AG04450 (cell line): Measurements from ENCODE around the gene VPS51. TPM values are rescaled to one million over a fixed set of nuclear protein-coding genes. Genes with fewer than 3 reads are reported as not detected.

Experiments used
- CTCF ChIA-PET: fragments of 300-600, 350-600 bp; formaldehyde crosslinking; extraction: SDS; loops from one replicate; lab custom pipeline; 2022; ENCODE audit warnings: antibody characterized with exemption, inconsistent platforms; lab: Charles Lee
- POLR2A ChIA-PET: fragments of 350-600 bp; formaldehyde crosslinking; extraction: SDS; loops from one replicate; lab custom pipeline; 2021; ENCODE audit warnings: antibody characterized with exemption, inconsistent platforms; lab: Yijun Ruan, JAX
- DNase-seq: peaks from one replicate; pipeline ENCODE4 v3.0.0-alpha.2; 2011; ENCODE audit warnings: low read depth, low spot score
- H3K27ac ChIP-seq: one replicate; pipeline ENCODE4 v1.5.1; 2012; ENCODE audit warnings: low read depth, low read length, control low read depth
- H3K27me3 ChIP-seq: one replicate; pipeline ENCODE4 v1.6.0; 2012; ENCODE audit warnings: low read length; ENCODE audit not compliant: control insufficient read depth, insufficient read depth
- H3K4me3 ChIP-seq: 2 replicates; pipeline ENCODE4 v1.5.1; 2011; ENCODE audit warnings: mild to moderate bottlenecking, low read depth, low read length, control low read depth
- H3K9me3 ChIP-seq: 2 replicates; pipeline ENCODE4 v1.5.1; 2012; ENCODE audit warnings: low read length; ENCODE audit not compliant: control insufficient read depth, insufficient read depth
- polyA plus RNA-seq: library from polyadenylated mRNA; depleted of rRNA; stranded (reverse); fragments of >200 nt; gene quantifications from 2 replicates; pipeline ENCODE4 v1.2.3, GENCODE V29; 2011
- TF ChIP-seq, protein P1 (sequence below): IDR thresholded peaks from 2 replicates; pipeline ENCODE4 v1.5.1; 2011; ENCODE audit warnings: low read depth, low read length, control low read depth, inconsistent platforms

VPS51 gene
- polyA plus RNA-seq, 1 experiment: 38.9 TPM

DNA sequence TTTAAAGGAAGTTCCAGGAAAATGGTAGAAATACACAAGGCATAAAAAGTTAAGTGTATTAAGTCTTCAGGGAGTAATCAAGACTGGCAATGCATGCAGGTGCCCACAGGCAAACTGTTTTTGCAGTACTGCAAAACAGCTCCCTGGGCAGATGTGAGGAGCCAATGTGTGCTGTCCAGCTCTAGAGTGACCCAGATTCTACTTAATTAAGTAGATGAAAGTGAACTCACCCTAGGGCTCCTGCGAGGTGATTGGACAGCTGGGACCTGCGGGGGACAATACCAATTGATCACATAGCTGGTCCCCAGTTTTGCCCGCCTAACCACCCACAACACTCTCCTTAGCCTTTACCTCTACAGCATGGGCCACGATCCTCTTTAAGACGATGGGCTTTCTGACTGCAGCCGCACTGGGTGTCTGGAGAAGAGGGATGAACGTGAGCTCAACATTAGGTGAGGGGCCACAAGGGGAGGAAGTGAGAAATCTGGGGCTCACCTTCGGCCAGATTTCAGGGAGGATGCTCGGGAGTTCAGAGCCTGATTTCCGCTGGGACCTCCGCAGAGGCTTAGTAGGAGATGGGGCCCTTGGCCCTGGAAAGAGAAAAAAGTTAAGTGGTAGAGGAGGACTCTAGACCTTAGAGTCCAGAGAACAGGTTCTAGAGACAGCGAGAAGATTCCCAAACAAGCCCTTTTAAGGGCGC lies 12.7 kb upstream of the VPS51 start:
- no peak for DNase-seq
- CTCF ChIA-PET: interaction anchor here (1.1 to 1.3 kb wide), 2 partner anchors 69 to 70 kb away, joined by 3 to 6 read pairs; partner anchors contain the start of gene ARL2

DNA sequence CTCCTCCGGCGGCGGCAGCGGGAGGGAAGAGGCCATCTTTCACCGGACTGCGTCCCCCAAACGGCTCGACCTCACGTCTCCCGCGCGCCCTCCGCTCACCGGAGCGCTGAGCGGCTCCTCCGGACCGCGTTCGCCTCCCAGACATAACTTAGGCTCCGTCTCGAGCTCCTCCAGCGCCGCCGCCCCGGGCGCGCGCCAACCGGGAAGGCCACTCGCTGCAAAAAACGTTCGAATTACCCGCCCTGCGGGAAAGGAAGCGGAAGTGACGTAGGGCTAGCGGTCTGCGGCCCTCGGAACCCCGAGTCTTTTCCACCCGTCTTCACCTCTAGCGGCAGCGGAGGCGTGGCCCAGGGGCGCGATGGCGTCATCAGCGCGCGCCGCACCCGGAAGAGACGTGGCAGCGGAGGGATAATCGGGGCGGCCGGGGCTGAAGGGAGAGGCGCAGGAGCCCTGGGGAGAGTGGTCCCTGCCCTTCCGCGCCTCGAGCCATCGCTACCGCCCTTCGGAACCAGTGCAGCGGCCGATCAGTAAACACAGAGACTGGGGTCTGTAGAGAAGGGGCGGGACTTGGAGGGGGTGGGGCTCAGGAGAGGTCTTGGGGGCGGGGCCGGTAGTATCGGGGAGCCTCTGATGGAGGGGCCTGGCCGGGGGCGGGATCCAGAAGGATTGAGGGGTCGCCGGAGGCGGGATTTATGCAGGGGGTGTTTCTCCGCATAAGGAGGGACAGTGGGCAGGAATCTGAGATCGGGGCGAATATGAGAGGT lies 12.0 kb upstream of the VPS51 start, which contains the start of the genes CDCA5 and ZFPL1:
Gene CDCA5 (minus strand): TSS at position 207 of the 764 bp plus-strand sequence. CDS start 62 bp downstream, at position 145.
Gene ZFPL1 (plus strand): TSS at position 389 of the 764 bp plus-strand sequence. CDS start 477 bp downstream, outside the sequence.
- peak; percentile 87 for DNase-seq
- Histone ChIP-seq H3K4me3 (peak within 1 kb of the TSS; percentile 94), H3K27me3 (no peaks in the 10 kb centered on the region), H3K9me3 (no peaks in the 10 kb centered on the region; the same call in 1 of the 2 replicates), H3K27ac (peak within 1 kb of the TSS; percentile 98)
- ChIA-PET CTCF (interaction anchor here (1.3 kb wide), 1 partner anchor 70 kb away, joined by 6 read pairs; the partner anchor contains the start of gene ARL2), POLR2A (no interaction called here)
- TF ChIP-seq, protein P1, sequence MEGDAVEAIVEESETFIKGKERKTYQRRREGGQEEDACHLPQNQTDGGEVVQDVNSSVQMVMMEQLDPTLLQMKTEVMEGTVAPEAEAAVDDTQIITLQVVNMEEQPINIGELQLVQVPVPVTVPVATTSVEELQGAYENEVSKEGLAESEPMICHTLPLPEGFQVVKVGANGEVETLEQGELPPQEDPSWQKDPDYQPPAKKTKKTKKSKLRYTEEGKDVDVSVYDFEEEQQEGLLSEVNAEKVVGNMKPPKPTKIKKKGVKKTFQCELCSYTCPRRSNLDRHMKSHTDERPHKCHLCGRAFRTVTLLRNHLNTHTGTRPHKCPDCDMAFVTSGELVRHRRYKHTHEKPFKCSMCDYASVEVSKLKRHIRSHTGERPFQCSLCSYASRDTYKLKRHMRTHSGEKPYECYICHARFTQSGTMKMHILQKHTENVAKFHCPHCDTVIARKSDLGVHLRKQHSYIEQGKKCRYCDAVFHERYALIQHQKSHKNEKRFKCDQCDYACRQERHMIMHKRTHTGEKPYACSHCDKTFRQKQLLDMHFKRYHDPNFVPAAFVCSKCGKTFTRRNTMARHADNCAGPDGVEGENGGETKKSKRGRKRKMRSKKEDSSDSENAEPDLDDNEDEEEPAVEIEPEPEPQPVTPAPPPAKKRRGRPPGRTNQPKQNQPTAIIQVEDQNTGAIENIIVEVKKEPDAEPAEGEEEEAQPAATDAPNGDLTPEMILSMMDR: no peak

More for the DNA sequence above, 12.7 kb upstream of the VPS51 start:
- Histone ChIP-seq H3K9me3 (no peaks in the 10 kb centered on the region; the same call in 1 of the 2 replicates), H3K27me3 (no peaks in the 10 kb centered on the region), H3K4me3 (peak overlapping the region; percentile 94), H3K27ac (peak overlapping the region; percentile 98)
- TF ChIP-seq, protein P1: no peak
- POLR2A ChIA-PET: no interaction called here

DNA sequence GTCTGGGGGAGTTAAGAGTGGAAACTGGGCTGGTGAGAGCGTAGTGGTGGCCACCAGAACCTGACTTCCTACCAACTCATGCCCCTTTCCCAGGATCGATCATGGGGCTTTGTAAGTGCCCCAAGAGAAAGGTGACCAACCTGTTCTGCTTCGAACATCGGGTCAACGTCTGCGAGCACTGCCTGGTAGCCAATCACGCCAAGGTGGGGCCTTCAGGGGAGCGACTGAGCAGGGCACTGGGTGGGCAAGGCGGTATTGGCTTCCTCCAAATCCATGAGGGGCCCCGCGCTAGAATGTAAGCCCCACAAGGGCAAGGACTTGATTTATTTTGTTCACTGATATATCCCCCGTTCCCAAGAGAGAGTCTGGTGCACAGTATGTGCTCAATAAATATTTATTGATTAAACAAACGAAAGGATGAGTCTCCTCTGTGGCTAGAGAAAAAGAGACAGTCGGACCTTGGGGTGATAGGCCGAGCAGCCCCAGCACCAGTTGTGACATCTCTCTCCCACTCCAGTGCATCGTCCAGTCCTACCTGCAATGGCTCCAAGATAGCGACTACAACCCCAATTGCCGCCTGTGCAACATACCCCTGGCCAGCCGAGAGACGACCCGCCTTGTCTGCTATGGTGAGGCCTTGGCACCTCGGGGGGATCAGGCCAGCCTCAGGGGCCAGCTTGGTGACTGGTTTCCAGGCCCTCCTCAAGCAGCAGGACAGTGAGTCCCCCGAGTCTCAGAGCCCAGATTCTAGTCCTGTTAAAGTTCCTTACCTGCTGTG lies 11.2 kb upstream of the VPS51 start:
- POLR2A ChIA-PET: no interaction called here
- TF ChIP-seq, protein P1: no peak
- CTCF ChIA-PET: interaction anchor here (1.1 kb wide), 1 partner anchor 29 kb away, joined by 5 read pairs; no protein-coding TSS in a partner anchor
- H3K4me3 ChIP-seq: peak overlapping the region; percentile 94
- H3K27ac ChIP-seq: peak overlapping the region; percentile 98
- no peak for DNase-seq
- no peaks in the 10 kb centered on the region for H3K27me3 ChIP-seq
- no peaks in the 10 kb centered on the region; the same call in 1 of the 2 replicates for H3K9me3 ChIP-seq

DNA sequence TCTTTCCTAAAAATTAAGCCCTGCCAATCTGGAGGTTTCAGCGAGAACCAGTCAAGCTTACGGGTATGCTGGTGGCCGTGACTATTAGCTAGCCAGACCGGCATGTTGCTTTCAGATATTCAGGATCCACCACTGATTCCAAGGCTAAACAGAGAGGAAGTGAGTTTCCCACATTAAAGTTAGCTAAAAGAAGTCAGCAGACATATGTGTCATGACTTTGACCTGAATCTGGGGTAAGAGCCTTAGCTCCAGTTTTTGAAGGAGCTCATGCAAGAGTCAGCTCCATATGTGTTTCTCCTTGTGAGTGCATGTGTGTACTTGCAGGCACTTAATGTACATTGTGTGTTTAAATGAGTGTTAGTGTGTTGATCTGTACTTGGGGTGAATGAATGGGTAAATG lies 10.6 kb upstream of the VPS51 start:
- H3K27me3 ChIP-seq: no peaks in the 10 kb centered on the region
- no peak overlapping the region for H3K27ac ChIP-seq
- H3K4me3 ChIP-seq: no peak overlapping the region; the same call in 1 of the 2 replicates
- H3K9me3 ChIP-seq: no peaks in the 10 kb centered on the region; the same call in 1 of the 2 replicates
- TF ChIP-seq, protein P1: no peak
- POLR2A ChIA-PET: no interaction called here
- CTCF ChIA-PET: interaction anchor here (1.1 kb wide), 1 partner anchor 28 kb away, joined by 5 read pairs; no protein-coding TSS in a partner anchor
- no peak for DNase-seq
